Measurements from ENCODE around the gene PCSK6. TPM values are rescaled to one million over a fixed set of nuclear protein-coding genes. Genes with fewer than 3 reads are reported as not detected.

PCSK6 gene
- total RNA-seq, 1 experiment from 2014 or later: 10.6 TPM

GRCh38 chr15:101353240-101353639, 136.3 kb downstream of the PCSK6 start:
- intact Hi-C loops (cut with micrococcal nuclease; ENCODE audit: unreplicated experiment): no loop called here
- BruUV-seq (replicated peaks): no TSS peak
- H3K4me3 ChIP-seq (ENCODE audit: low read depth in 2 of 2, low read length in 2 of 2): no peak overlapping the region
- ATAC-seq: no peak
- ChIA-PET POLR2A (no interaction called here), CTCF (no interaction called here)
- no peaks in the 10 kb centered on the region; the same call in 1 of the 2 replicates for H3K27me3 ChIP-seq (ENCODE audit: control insufficient read depth, insufficient read depth, low read length)
- no peaks in the 10 kb centered on the region for H3K9me3 ChIP-seq (ENCODE audit: control insufficient read depth, insufficient read depth, low read depth, low read length)
- no peak overlapping the region for H3K27ac ChIP-seq (ENCODE audit: low read length)
- no peaks in the 10 kb centered on the region for H3K36me3 ChIP-seq (ENCODE audit: control insufficient read depth, insufficient read depth, low read length)
- in situ Hi-C loops (cut with HindIII; ENCODE audit: low pct_unique_long_range_greater_than_20kb, low sequenced_read_pairs): no loop called here
- DNase-seq (ENCODE audit: low read depth, low spot score): no peak
- TF ChIP-seq TCF7L2 (IDR thresholded peaks at IDR 0.05; ENCODE audit: low read depth, low read length) (no peak), CTCF (IDR thresholded peaks at IDR 0.05) (no peak), POLR2AphosphoS5 (IDR thresholded peaks at IDR 0.05; ENCODE audit: low read depth, low read length) (no peak), REST (IDR thresholded peaks at IDR 0.05; ENCODE audit: insufficient read depth in 1 of 2, low read depth in 2 of 2, low read length in 1 of 2) (no peak), SIN3A (IDR thresholded peaks at IDR 0.05; ENCODE audit: borderline replicate concordance, insufficient read depth, low read depth, low read length) (no peak)
- H3K4me1 ChIP-seq (ENCODE audit: control insufficient read depth, insufficient read depth, low read length): peaks cover 11% of the 10 kb centered on the region

GRCh38 chr15:101351736-101352135, 137.8 kb downstream of the PCSK6 start:
- POLR2A ChIA-PET: no interaction called here
- ATAC-seq: no peak
- intact Hi-C loops (cut with micrococcal nuclease; ENCODE audit: unreplicated experiment): no loop called here
- BruUV-seq (replicated peaks): no TSS peak
- DNase-seq (ENCODE audit: low read depth, low spot score): no peak
- H3K27ac ChIP-seq (ENCODE audit: low read length): no peak overlapping the region
- H3K9me3 ChIP-seq (ENCODE audit: control insufficient read depth, insufficient read depth, low read depth, low read length): no peaks in the 10 kb centered on the region
- H3K27me3 ChIP-seq (ENCODE audit: control insufficient read depth, insufficient read depth, low read length): no peaks in the 10 kb centered on the region; the same call in 1 of the 2 replicates
- TF ChIP-seq CTCF (IDR thresholded peaks at IDR 0.05) (no peak), POLR2AphosphoS5 (IDR thresholded peaks at IDR 0.05; ENCODE audit: low read depth, low read length) (no peak), SIN3A (IDR thresholded peaks at IDR 0.05; ENCODE audit: borderline replicate concordance, insufficient read depth, low read depth, low read length) (no peak), TCF7L2 (IDR thresholded peaks at IDR 0.05; ENCODE audit: low read depth, low read length) (no peak), REST (IDR thresholded peaks at IDR 0.05; ENCODE audit: insufficient read depth in 1 of 2, low read depth in 2 of 2, low read length in 1 of 2) (no peak)
- peaks cover 13% of the 10 kb centered on the region for H3K4me1 ChIP-seq (ENCODE audit: control insufficient read depth, insufficient read depth, low read length)
- CTCF ChIA-PET: no interaction called here
- no peak overlapping the region for H3K4me3 ChIP-seq (ENCODE audit: low read depth in 2 of 2, low read length in 2 of 2)
- in situ Hi-C loops (cut with HindIII; ENCODE audit: low pct_unique_long_range_greater_than_20kb, low sequenced_read_pairs): no loop called here
- H3K36me3 ChIP-seq (ENCODE audit: control insufficient read depth, insufficient read depth, low read length): no peaks in the 10 kb centered on the region

Data from Panc1 (cell line).